Activated CD8-positive, alpha-beta T cell treated with anti-CD3 and anti-CD28 coated beads for 36 hours (primary cell): Measurements from ENCODE around the gene GRAMD1B. TPM values are rescaled to one million over a fixed set of nuclear protein-coding genes. Genes with fewer than 3 reads are reported as not detected.

ENCODE experiments used
- ATAC-seq: fragments of 200-7000 bp; cut with Tn5 transposase; one replicate; pipeline ENCODE4 v1.10.0; 2021; ENCODE audit warnings: mild to moderate bottlenecking, moderate library complexity
- CTCF ChIA-PET: fragments of 350-600 bp; sonication (Branson Sonifier 250); formaldehyde crosslinking; loops from one replicate; lab custom pipeline; 2021; ENCODE audit warnings: antibody characterized with exemption; lab: Charles Lee
- POLR2A ChIA-PET: fragments of 350-600 bp; sonication (Branson Sonifier 250); formaldehyde crosslinking; loops from one replicate; lab custom pipeline; 2021; ENCODE audit warnings: antibody characterized with exemption; lab: Charles Lee
- DNase-seq: peaks from one replicate; pipeline ENCODE4 v3.0.0-alpha.2; 2020
- H3K27ac Mint-ChIP-seq: one replicate; pipeline ENCODE4 v1.8.0; 2021; ENCODE audit warnings: mild to moderate bottlenecking, mixed read lengths
- H3K27me3 Mint-ChIP-seq: one replicate; pipeline ENCODE4 v1.8.0; 2021; ENCODE audit warnings: mixed read lengths
- H3K36me3 Mint-ChIP-seq: one replicate; pipeline ENCODE4 v1.8.0; 2021; ENCODE audit warnings: low read depth, mixed read lengths
- H3K4me1 Mint-ChIP-seq: one replicate; pipeline ENCODE4 v1.8.0; 2021; ENCODE audit warnings: low read depth, mixed read lengths
- H3K4me3 Mint-ChIP-seq: one replicate; pipeline ENCODE4 v1.8.0; 2021; ENCODE audit warnings: mild to moderate bottlenecking, moderate library complexity, mixed read lengths
- H3K9me3 Mint-ChIP-seq: one replicate; pipeline ENCODE4 v1.8.0; 2021; ENCODE audit warnings: mixed read lengths
- intact Hi-C: fragments of 100-400 bp; cut with micrococcal nuclease; formaldehyde crosslinking; loops from one replicate; pipeline ENCODE4 v1.10.0; 2022
- total RNA-seq, 2 experiments: library from RNA; stranded (reverse); gene quantifications; one replicate each; pipeline ENCODE4 v1.2.3, GENCODE V29; 2021
- TF ChIP-seq, protein P1 (sequence below): fragments of 200-600 bp; IDR thresholded peaks from one replicate; pipeline ENCODE4 v1.8.0; 2022; ENCODE audit warnings: antibody characterized with exemption, mild to moderate bottlenecking

Gene GRAMD1B
- total RNA-seq, 2 experiments from 2014 or later: 15.4 to 16.2 TPM

DNA sequence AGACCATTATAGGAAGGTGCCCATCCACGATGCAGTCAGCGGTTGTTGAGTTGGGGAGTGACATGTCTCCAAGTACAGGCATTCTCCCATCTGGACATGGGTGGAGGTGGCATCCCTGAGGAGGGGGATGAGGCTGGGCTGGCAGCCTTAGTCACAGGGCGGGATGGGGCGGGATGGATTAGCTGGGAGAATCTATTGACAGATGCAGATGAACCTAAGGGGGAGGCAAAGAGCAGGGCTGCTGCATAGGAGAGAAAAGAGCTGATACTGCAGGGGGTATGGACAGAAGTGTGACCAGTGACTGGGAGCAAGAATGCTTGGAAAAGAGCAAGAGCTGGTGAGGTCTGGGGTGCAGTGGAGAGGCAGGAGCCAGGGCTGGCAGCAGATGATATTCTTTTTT lies 181.6 kb downstream of the GRAMD1B start:
- H3K36me3 Mint-ChIP-seq: peaks cover 3% of the 10 kb centered on the region
- no peak overlapping the region for H3K4me3 Mint-ChIP-seq
- no peaks in the 10 kb centered on the region for H3K4me1 Mint-ChIP-seq
- intact Hi-C loops: no loop called here
- DNase-seq (no peak), ATAC-seq (no peak)
- no peaks in the 10 kb centered on the region for H3K9me3 Mint-ChIP-seq
- H3K27me3 Mint-ChIP-seq: no peaks in the 10 kb centered on the region
- POLR2A ChIA-PET: no interaction called here
- no peak overlapping the region for H3K27ac Mint-ChIP-seq
- CTCF ChIA-PET: interaction anchor here (0.6 to 3.0 kb wide), 2 partner anchors 95 to 204 kb away, joined by 3 to 8 read pairs; no protein-coding TSS in a partner anchor
- TF ChIP-seq, protein P1, sequence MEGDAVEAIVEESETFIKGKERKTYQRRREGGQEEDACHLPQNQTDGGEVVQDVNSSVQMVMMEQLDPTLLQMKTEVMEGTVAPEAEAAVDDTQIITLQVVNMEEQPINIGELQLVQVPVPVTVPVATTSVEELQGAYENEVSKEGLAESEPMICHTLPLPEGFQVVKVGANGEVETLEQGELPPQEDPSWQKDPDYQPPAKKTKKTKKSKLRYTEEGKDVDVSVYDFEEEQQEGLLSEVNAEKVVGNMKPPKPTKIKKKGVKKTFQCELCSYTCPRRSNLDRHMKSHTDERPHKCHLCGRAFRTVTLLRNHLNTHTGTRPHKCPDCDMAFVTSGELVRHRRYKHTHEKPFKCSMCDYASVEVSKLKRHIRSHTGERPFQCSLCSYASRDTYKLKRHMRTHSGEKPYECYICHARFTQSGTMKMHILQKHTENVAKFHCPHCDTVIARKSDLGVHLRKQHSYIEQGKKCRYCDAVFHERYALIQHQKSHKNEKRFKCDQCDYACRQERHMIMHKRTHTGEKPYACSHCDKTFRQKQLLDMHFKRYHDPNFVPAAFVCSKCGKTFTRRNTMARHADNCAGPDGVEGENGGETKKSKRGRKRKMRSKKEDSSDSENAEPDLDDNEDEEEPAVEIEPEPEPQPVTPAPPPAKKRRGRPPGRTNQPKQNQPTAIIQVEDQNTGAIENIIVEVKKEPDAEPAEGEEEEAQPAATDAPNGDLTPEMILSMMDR: no peak

DNA sequence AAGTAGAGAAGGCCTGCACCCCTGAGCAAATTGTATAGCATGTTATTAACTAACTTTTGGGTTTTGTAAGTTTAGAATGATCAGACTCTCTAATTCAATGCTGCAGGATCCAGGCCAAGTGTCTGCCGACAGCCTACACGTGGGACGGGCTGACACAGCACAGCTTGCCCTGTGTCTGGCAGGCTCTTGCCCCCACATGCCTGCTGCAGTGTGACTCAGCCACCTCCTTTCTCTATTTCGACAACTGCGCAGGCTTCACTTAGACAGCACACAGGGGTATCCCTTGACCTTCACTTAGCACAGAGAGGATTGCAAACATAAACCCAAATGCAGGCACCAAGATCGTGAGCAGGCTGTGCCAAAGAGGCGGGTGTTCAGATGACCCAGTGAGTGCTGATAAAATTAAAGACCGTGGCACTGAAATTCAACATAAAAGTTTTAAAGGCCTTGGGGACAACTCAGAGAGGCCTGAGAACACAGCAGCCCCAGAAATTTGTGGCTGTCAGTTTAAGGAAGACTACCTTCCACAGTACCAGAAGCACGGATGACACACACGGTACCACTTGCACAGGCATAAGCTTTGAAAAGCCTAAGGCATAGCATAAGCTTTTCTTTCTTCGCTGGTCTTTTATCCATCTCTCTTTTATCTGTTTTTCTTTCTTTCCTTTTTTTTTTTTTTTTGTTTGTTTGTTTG lies 186.6 kb downstream of the GRAMD1B start:
- ATAC-seq (no peak), DNase-seq (no peak)
- CTCF ChIA-PET: interaction anchor here (1.0 to 1.1 kb wide), 2 partner anchors 36 to 40 kb away, joined by 3 to 4 read pairs; no protein-coding TSS in a partner anchor
- POLR2A ChIA-PET: no interaction called here
- Mint-ChIP-seq H3K27me3 (no peaks in the 10 kb centered on the region), H3K27ac (no peak overlapping the region), H3K36me3 (peaks cover 5% of the 10 kb centered on the region), H3K4me3 (no peak overlapping the region), H3K4me1 (no peaks in the 10 kb centered on the region), H3K9me3 (no peaks in the 10 kb centered on the region)
- intact Hi-C loops: no loop called here
- TF ChIP-seq, protein P1: no peak

DNA sequence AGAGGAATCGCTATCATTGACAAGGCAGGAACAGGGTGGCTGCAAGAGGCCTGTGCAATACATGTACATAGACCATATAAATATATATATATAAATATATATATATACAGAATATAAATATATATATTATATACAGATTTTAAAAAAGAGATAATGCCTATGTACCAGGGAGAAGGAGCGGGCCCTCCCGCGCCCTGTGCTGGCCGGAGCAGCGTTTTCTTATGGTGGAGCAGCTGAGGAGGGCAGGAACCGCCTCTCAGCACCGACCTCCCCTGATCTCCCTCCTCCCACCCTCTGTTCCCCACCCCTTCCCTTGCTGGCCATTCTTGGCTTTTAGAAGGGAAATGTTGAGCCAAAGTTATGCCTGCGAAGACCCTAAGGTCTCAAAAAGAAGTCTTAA lies 192.5 kb downstream of the GRAMD1B start:
- Mint-ChIP-seq H3K9me3 (no peaks in the 10 kb centered on the region), H3K4me3 (no peak overlapping the region), H3K27ac (no peak overlapping the region), H3K27me3 (no peaks in the 10 kb centered on the region), H3K36me3 (peaks cover 3% of the 10 kb centered on the region), H3K4me1 (no peaks in the 10 kb centered on the region)
- ChIA-PET POLR2A (no interaction called here), CTCF (no interaction called here)
- DNase-seq: no peak
- intact Hi-C loops: no loop called here
- TF ChIP-seq, protein P1: no peak
- ATAC-seq: no peak

DNA sequence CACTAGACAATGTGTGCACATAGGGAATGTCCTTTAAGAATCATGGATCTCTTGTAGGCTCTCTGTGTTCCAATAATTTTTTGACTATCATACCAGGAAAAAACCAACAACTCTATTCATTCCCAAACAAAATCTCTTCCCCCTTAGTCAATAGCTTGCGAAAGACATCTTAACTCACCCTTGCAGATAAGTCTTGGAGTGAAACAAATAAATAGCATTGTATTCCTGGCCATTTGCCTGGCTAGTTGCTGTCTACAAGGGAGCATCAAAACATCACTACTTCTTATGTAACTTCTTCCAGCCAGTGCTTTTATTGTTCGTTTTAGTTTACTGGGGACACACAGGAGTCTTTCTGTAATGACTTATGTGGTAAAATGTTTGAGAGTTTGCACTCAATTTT lies 194.9 kb downstream of the GRAMD1B start:
- DNase-seq (no peak), ATAC-seq (no peak)
- ChIA-PET CTCF (interaction anchor here (1.5 to 1.6 kb wide), 2 partner anchors 15 to 86 kb away, joined by 4 to 7 read pairs; no protein-coding TSS in a partner anchor), POLR2A (no interaction called here)
- TF ChIP-seq, protein P1: no peak
- Mint-ChIP-seq H3K27ac (no peak overlapping the region), H3K36me3 (peaks cover 2% of the 10 kb centered on the region), H3K27me3 (peaks cover 2% of the 10 kb centered on the region), H3K4me3 (no peak overlapping the region), H3K9me3 (no peaks in the 10 kb centered on the region), H3K4me1 (peaks cover 2% of the 10 kb centered on the region)
- intact Hi-C loops: no loop called here

DNA sequence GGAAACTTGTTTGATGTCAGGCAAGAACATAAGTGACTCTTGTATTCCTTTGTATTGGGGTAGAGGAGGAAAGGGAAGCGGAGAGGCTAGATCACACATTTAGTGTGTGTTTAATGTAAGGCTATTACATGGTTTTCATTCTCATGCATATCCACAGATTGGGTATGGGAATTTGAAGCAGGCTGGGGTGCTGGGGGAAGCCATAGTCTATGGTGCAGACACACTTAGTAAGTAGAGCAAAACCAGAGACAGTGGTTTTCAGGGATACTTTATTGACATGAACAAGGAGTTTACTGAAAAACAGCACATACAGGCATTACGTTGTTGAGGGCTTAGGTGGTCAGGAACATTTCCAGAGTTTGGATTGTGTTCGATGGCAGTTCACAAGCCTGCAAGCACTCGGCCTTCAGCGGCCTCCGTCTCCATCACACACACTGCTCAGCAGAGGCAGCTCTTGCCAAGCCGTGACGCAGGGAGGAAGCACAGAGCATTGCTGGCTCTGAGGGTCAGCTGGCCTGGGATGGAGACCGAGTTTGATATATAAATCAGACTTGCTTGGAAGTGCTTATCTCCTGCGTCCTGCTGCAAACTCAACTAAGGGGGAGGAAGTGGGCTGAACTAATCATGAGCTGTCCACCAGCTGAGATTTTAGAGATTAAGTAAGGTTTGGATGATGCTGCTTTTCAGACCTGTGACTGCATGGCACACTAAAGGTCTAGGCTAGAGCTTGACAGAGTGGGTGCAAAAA lies 199.0 kb downstream of the GRAMD1B start:
- Mint-ChIP-seq H3K27me3 (peaks cover 4% of the 10 kb centered on the region), H3K4me1 (peaks cover 2% of the 10 kb centered on the region), H3K9me3 (no peaks in the 10 kb centered on the region), H3K27ac (no peak overlapping the region), H3K4me3 (no peak overlapping the region), H3K36me3 (peaks cover 2% of the 10 kb centered on the region)
- intact Hi-C loops: no loop called here
- DNase-seq: no peak
- no peak for ATAC-seq
- CTCF ChIA-PET: interaction anchor here (1.1 kb wide), 1 partner anchor 80 kb away, joined by 4 read pairs; no protein-coding TSS in a partner anchor
- TF ChIP-seq, protein P1: no peak
- POLR2A ChIA-PET: no interaction called here
